Body of pancreas (tissue), 4 donors: ENCODE data around the gene LRRC41.

Experiments
- POLR2A ChIP-seq, 3 donors: fragments of 450-650 bp; IDR thresholded peaks; one replicate each; pipeline ENCODE4 v1.6.1; 2016; ENCODE audit warnings: antibody characterized with exemption in 3 of 3, mild to moderate bottlenecking in 2 of 3
- TF ChIP-seq, protein P1 (sequence below), 7 experiments: fragments of 450-650 bp in 4 of 7; fragments of 200-600 bp in 3 of 7; sonication (generic) in 3 of 7; IDR thresholded peaks; one replicate each; pipeline ENCODE4 v1.5.1; 2016 to 2019; ENCODE audit warnings: antibody characterized with exemption in 7 of 7

DNA sequence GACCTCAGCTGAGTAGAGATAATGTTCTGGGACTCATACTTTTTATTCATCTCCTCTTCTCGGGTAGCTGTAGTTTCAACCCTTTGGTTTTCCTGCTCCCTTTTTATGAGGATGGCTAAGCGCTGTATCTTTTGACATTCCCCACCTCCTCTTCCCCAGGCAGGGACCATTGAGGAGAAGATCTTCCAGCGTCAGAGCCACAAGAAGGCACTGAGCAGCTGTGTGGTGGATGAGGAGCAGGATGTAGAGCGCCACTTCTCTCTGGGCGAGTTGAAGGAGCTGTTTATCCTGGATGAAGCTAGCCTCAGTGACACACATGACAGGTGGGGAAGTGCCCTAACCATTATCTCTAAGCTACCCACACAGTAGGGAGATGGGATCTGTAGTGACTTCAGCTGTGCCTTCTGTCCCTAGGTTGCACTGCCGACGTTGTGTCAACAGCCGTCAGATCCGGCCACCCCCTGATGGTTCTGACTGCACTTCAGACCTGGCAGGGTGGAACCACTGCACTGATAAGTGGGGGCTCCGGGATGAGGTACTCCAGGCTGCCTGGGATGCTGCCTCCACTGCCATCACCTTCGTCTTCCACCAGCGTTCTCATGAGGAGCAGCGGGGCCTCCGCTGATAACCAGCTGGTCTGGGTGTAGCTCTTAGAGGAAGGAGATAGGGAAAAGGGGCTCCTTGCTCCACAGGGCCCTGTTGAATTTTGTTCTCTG, 25.6 kb downstream of the LRRC41 start:
- TF ChIP-seq, protein P1, sequence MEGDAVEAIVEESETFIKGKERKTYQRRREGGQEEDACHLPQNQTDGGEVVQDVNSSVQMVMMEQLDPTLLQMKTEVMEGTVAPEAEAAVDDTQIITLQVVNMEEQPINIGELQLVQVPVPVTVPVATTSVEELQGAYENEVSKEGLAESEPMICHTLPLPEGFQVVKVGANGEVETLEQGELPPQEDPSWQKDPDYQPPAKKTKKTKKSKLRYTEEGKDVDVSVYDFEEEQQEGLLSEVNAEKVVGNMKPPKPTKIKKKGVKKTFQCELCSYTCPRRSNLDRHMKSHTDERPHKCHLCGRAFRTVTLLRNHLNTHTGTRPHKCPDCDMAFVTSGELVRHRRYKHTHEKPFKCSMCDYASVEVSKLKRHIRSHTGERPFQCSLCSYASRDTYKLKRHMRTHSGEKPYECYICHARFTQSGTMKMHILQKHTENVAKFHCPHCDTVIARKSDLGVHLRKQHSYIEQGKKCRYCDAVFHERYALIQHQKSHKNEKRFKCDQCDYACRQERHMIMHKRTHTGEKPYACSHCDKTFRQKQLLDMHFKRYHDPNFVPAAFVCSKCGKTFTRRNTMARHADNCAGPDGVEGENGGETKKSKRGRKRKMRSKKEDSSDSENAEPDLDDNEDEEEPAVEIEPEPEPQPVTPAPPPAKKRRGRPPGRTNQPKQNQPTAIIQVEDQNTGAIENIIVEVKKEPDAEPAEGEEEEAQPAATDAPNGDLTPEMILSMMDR (IDR thresholded peaks at IDR 0.05) = no peak
- no peak for TF ChIP-seq POLR2A (IDR thresholded peaks at IDR 0.05)
